ENCODE data around the gene APOOL.
A peak's percentile ranks its signal among the peaks of the same experiment; 100 is the strongest.

The APOOL gene

DNA sequence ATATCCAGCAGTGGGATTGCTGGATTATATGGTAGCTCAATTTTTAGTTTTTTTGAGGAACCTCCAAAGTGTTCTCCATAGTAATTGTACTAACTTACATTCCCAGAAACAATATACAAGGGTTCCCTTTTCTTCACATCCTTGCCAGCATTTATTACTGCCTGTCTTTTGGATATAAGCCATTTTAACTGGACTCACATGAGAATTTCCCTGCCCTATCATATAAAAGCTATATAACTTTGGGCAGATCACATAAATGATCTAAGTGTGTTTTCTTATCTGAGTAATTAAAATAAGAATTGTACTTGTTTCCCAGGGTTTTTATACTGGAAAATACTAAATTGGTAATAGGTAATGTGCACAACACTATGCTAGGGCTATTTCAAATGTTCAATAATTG is 25.4 kb downstream of the APOOL start:
- ATAC-seq (ENCODE audit: low read depth) (no peak), DNase-seq (ENCODE audit: low spot score) (no peak)
- Histone ChIP-seq H3K27me3 (ENCODE audit: insufficient read depth, poor library complexity, severe bottlenecking) (no peaks in the 10 kb centered on the region), H3K27ac (ENCODE audit: poor library complexity, severe bottlenecking) (no peak overlapping the region), H3K9me3 (ENCODE audit: severe bottlenecking) (no peaks in the 10 kb centered on the region), H3K4me1 (ENCODE audit: insufficient read depth, poor library complexity, severe bottlenecking) (no peaks in the 10 kb centered on the region), H3K36me3 (ENCODE audit: low read depth) (no peaks in the 10 kb centered on the region), H3K4me3 (ENCODE audit: severe bottlenecking) (no peak overlapping the region)
- TF ChIP-seq, protein P1, sequence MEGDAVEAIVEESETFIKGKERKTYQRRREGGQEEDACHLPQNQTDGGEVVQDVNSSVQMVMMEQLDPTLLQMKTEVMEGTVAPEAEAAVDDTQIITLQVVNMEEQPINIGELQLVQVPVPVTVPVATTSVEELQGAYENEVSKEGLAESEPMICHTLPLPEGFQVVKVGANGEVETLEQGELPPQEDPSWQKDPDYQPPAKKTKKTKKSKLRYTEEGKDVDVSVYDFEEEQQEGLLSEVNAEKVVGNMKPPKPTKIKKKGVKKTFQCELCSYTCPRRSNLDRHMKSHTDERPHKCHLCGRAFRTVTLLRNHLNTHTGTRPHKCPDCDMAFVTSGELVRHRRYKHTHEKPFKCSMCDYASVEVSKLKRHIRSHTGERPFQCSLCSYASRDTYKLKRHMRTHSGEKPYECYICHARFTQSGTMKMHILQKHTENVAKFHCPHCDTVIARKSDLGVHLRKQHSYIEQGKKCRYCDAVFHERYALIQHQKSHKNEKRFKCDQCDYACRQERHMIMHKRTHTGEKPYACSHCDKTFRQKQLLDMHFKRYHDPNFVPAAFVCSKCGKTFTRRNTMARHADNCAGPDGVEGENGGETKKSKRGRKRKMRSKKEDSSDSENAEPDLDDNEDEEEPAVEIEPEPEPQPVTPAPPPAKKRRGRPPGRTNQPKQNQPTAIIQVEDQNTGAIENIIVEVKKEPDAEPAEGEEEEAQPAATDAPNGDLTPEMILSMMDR (IDR thresholded peaks at IDR 0.05; ENCODE audit: poor library complexity, severe bottlenecking) = no peak

GRCh38 chrX:85031505-85031904 is 27.8 kb downstream of the APOOL start:
- no peaks in the 10 kb centered on the region for H3K27me3 ChIP-seq (ENCODE audit: insufficient read depth, poor library complexity, severe bottlenecking)
- H3K36me3 ChIP-seq (ENCODE audit: low read depth) = no peaks in the 10 kb centered on the region

GRCh38 chrX:85037114-85037513 is 33.4 kb downstream of the APOOL start:
- Histone ChIP-seq H3K27me3 (ENCODE audit: insufficient read depth, poor library complexity, severe bottlenecking) (no peaks in the 10 kb centered on the region), H3K9me3 (ENCODE audit: severe bottlenecking) (no peaks in the 10 kb centered on the region), H3K27ac (ENCODE audit: poor library complexity, severe bottlenecking) (no peak overlapping the region), H3K4me3 (ENCODE audit: severe bottlenecking) (no peak overlapping the region), H3K4me1 (ENCODE audit: insufficient read depth, poor library complexity, severe bottlenecking) (no peaks in the 10 kb centered on the region), H3K36me3 (ENCODE audit: low read depth) (no peaks in the 10 kb centered on the region)
- TF ChIP-seq, protein P1 (IDR thresholded peaks at IDR 0.05; ENCODE audit: poor library complexity, severe bottlenecking) = no peak
- DNase-seq (ENCODE audit: low spot score) = no peak
- ATAC-seq (ENCODE audit: low read depth) = no peak

More at GRCh38 chrX:85031505-85031904, 27.8 kb downstream of the APOOL start:
- Histone ChIP-seq H3K4me3 (ENCODE audit: severe bottlenecking) (no peak overlapping the region), H3K27ac (ENCODE audit: poor library complexity, severe bottlenecking) (no peak overlapping the region), H3K9me3 (ENCODE audit: severe bottlenecking) (no peaks in the 10 kb centered on the region), H3K4me1 (ENCODE audit: insufficient read depth, poor library complexity, severe bottlenecking) (no peaks in the 10 kb centered on the region)
- DNase-seq (ENCODE audit: low spot score) (no peak), ATAC-seq (ENCODE audit: low read depth) (no peak)
- TF ChIP-seq, protein P1 (IDR thresholded peaks at IDR 0.05; ENCODE audit: poor library complexity, severe bottlenecking) = no peak

- Histone ChIP-seq H3K27ac (ENCODE audit: poor library complexity, severe bottlenecking) (peak overlapping the region; percentile 87), H3K27me3 (ENCODE audit: insufficient read depth, poor library complexity, severe bottlenecking) (no peaks in the 10 kb centered on the region), H3K4me1 (ENCODE audit: insufficient read depth, poor library complexity, severe bottlenecking) (peaks cover 15% of the 10 kb centered on the region), H3K36me3 (ENCODE audit: low read depth) (peaks cover 5% of the 10 kb centered on the region; the same call in 1 of the 2 replicates), H3K4me3 (ENCODE audit: severe bottlenecking) (no peak overlapping the region), H3K9me3 (ENCODE audit: severe bottlenecking) (no peaks in the 10 kb centered on the region)
- TF ChIP-seq, protein P1 (IDR thresholded peaks at IDR 0.05; ENCODE audit: poor library complexity, severe bottlenecking) = no peak
- ATAC-seq (ENCODE audit: low read depth) = no peak
- no peak for DNase-seq (ENCODE audit: low spot score)
Observed at GRCh38 chrX:85051627-85052026, 48.0 kb downstream of the APOOL start.

DNA sequence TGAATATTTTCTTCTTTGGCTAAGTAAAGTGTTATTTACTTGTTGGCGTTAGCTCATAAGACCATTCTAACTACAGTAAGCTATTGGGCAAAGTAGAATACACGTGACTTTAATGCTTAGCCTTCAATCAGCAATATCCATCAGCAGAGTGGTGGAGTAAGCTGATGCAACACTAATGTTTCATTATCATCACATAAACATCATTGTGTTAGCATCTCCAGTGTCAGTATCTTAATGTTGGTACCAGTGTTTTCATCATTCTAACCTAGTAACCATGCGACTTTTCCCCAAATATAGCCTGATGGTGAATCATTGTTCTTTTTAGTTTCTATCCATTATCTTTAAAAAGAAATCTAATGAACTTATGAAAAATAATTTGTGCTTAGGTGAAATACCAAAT is 48.5 kb downstream of the APOOL start:
- ATAC-seq (ENCODE audit: low read depth) (peak; percentile 41; the same call in 2 of the 3 replicates), DNase-seq (ENCODE audit: low spot score) (no peak)
- TF ChIP-seq, protein P1 (IDR thresholded peaks at IDR 0.05; ENCODE audit: poor library complexity, severe bottlenecking) = no peak
- Histone ChIP-seq H3K27ac (ENCODE audit: poor library complexity, severe bottlenecking) (peak overlapping the region; percentile 87), H3K4me1 (ENCODE audit: insufficient read depth, poor library complexity, severe bottlenecking) (peaks cover 15% of the 10 kb centered on the region), H3K27me3 (ENCODE audit: insufficient read depth, poor library complexity, severe bottlenecking) (no peaks in the 10 kb centered on the region), H3K9me3 (ENCODE audit: severe bottlenecking) (no peaks in the 10 kb centered on the region), H3K36me3 (ENCODE audit: low read depth) (peaks cover 5% of the 10 kb centered on the region; the same call in 1 of the 2 replicates), H3K4me3 (ENCODE audit: severe bottlenecking) (no peak overlapping the region)

Measured in RWPE2 (cell line).